Trophoblast cell (in vitro differentiated cells and primary cell): ENCODE measurements around the gene PDZD4.

Experiments
- DNase-seq, 2 donors: peaks; one replicate each; pipeline ENCODE4 v3.0.0-alpha.2; 2016
- H2AFZ ChIP-seq: 2 replicates; pipeline ENCODE4 v1.6.1; 2013; ENCODE audit warnings: low read length, moderate library complexity, mild to moderate bottlenecking; ENCODE audit not compliant: insufficient read depth, poor library complexity
- H2AK5ac ChIP-seq: 2 replicates; pipeline ENCODE4 v1.6.1; 2013; ENCODE audit warnings: mild to moderate bottlenecking, low read length
- H2BK120ac ChIP-seq: 2 replicates; pipeline ENCODE4 v1.6.1; 2013; ENCODE audit warnings: low read length, mild to moderate bottlenecking, moderate library complexity; ENCODE audit not compliant: insufficient read depth, poor library complexity
- H2BK12ac ChIP-seq: 2 replicates; pipeline ENCODE4 v1.6.1; 2013; ENCODE audit warnings: mild to moderate bottlenecking, low read length, moderate library complexity
- H2BK5ac ChIP-seq: 2 replicates; pipeline ENCODE4 v1.6.1; 2013; ENCODE audit warnings: low read length, low read depth, moderate library complexity, mild to moderate bottlenecking; ENCODE audit not compliant: poor library complexity
- H3K14ac ChIP-seq: 2 replicates; pipeline ENCODE4 v1.6.1; 2013; ENCODE audit warnings: mild to moderate bottlenecking, low read length
- H3K18ac ChIP-seq: 2 replicates; pipeline ENCODE4 v1.6.1; 2013; ENCODE audit warnings: mild to moderate bottlenecking, low read length
- H3K23ac ChIP-seq: 2 replicates; pipeline ENCODE4 v1.6.1; 2013; ENCODE audit warnings: low read length
- H3K27ac ChIP-seq: 2 replicates; pipeline ENCODE4 v1.5.1; 2013; ENCODE audit warnings: low read depth, mild to moderate bottlenecking, inconsistent platforms, low read length, moderate library complexity
- H3K27me3 ChIP-seq: 2 replicates; pipeline ENCODE4 v1.6.1; 2013; ENCODE audit warnings: inconsistent platforms, mild to moderate bottlenecking, low read length, moderate library complexity; ENCODE audit not compliant: insufficient read depth
- H3K36me3 ChIP-seq, 2 experiments: 1 replicate in 1 of 2; 2 replicates in 1 of 2; pipeline ENCODE4 v1.6.1; 2013; ENCODE audit warnings: low read length in 2 of 2, mild to moderate bottlenecking in 2 of 2, moderate library complexity in 1 of 2; ENCODE audit not compliant: insufficient read depth in 2 of 2, control insufficient read depth in 1 of 2
- H3K4ac ChIP-seq: 2 replicates; pipeline ENCODE4 v1.6.1; 2013; ENCODE audit warnings: low read depth, mild to moderate bottlenecking, low read length, moderate library complexity
- H3K4me1 ChIP-seq, 2 experiments: 1 replicate in 1 of 2; 2 replicates in 1 of 2; pipeline ENCODE4 v1.6.1; 2013; ENCODE audit warnings: low read length in 2 of 2, mild to moderate bottlenecking in 2 of 2, moderate library complexity in 1 of 2; ENCODE audit not compliant: insufficient read depth in 2 of 2, control insufficient read depth in 1 of 2
- H3K4me2 ChIP-seq: 2 replicates; pipeline ENCODE4 v1.6.1; 2013; ENCODE audit warnings: inconsistent platforms, mild to moderate bottlenecking, low read length, moderate library complexity
- H3K4me3 ChIP-seq: 2 replicates; pipeline ENCODE4 v1.5.1; 2013; ENCODE audit warnings: mild to moderate bottlenecking, low read depth, low read length, inconsistent platforms
- H3K79me1 ChIP-seq: one replicate; pipeline ENCODE4 v1.6.1; 2013; ENCODE audit warnings: low read length
- H3K79me2 ChIP-seq: 2 replicates; pipeline ENCODE4 v1.6.1; 2013; ENCODE audit warnings: low read length, mild to moderate bottlenecking; ENCODE audit not compliant: control insufficient read depth, insufficient read depth, poor library complexity
- H3K9ac ChIP-seq: 2 replicates; pipeline ENCODE4 v1.6.1; 2013; ENCODE audit warnings: mild to moderate bottlenecking, low read length
- H3K9me3 ChIP-seq: 2 replicates; pipeline ENCODE4 v1.6.1; 2013; ENCODE audit warnings: low read depth, mild to moderate bottlenecking, control low read depth, inconsistent platforms, low read length; ENCODE audit not compliant: insufficient read depth
- H4K12ac ChIP-seq: 2 replicates; pipeline ENCODE4 v1.6.1; 2013; ENCODE audit warnings: low read depth, mild to moderate bottlenecking, low read length, moderate library complexity
- H4K8ac ChIP-seq: 2 replicates; pipeline ENCODE4 v1.6.1; 2013; ENCODE audit warnings: low read depth, mild to moderate bottlenecking, low read length, moderate library complexity
- H4K91ac ChIP-seq: one replicate; pipeline ENCODE4 v1.6.1; 2013; ENCODE audit warnings: low read depth, mild to moderate bottlenecking, low read length, moderate library complexity
- WGBS: extraction: QIAGEN DNeasy Blood & Tissue Kit; methylation state at CpG from one replicate; pipeline ENCODE4 v1.1.7; 2013; ENCODE audit warnings: missing lambda C conversion rate; ENCODE audit not compliant: insufficient read length, insufficient coverage; ENCODE audit errors: extremely low coverage; 5-methylcytosine and 5-hydroxymethylcytosine counted together

PDZD4 gene

DNA sequence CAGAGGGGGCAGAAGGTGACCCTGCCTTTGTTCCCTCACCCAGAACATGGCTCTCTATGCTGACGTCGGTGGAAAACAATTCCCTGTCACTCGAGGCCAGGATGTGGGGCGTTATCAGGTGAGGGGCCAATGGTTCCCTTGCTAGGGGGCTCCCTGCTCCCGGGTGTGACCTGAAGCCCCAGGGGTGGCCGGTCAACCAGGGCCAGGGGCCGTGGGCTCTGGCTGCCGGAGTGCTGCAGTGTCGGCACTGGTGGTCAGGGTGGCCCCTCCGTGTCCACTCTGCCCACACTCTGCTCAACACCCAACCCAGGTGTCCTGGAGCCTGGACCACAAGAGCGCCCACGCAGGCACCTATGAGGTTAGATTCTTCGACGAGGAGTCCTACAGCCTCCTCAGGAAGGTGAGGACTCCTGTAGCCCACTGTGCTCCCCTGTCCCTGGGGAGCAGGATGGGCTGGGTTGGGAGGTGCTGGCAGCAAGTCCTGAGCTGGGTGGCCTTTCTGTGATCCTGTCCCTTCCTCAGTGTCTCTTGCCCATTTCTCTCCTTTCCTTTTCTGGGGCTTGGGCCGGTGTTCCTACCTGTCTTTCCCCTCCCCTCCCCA lies 32.8 kb downstream of the PDZD4 start:
- no peak overlapping the region for H3K4me2 ChIP-seq
- H3K14ac ChIP-seq: no peak overlapping the region
- no peak overlapping the region for H4K12ac ChIP-seq
- no peak overlapping the region for H3K27ac ChIP-seq
- H3K27me3 ChIP-seq: no peaks in the 10 kb centered on the region
- H2AK5ac ChIP-seq: no peak overlapping the region
- H2AFZ ChIP-seq: no peak overlapping the region
- no peak overlapping the region for H2BK5ac ChIP-seq
- peaks cover 9% of the 10 kb centered on the region for H3K79me2 ChIP-seq
- no peak overlapping the region for H4K8ac ChIP-seq
- H3K36me3 ChIP-seq: peaks cover 31 to 34% of the 10 kb centered on the region in 2 experiments
- peaks cover 0 to 5% of the 10 kb centered on the region in 2 experiments for H3K4me1 ChIP-seq
- H2BK120ac ChIP-seq: no peak overlapping the region
- H3K9ac ChIP-seq: no peak overlapping the region
- H2BK12ac ChIP-seq: no peak overlapping the region
- H3K9me3 ChIP-seq: no peaks in the 10 kb centered on the region
- H4K91ac ChIP-seq: no peak overlapping the region
- no CpG with 5 or more reads among the region's 15 CpGs for WGBS
- H3K23ac ChIP-seq: no peak overlapping the region
- no peak overlapping the region for H3K4ac ChIP-seq
- no peak for DNase-seq
- H3K18ac ChIP-seq: no peak overlapping the region
- no peak overlapping the region for H3K4me3 ChIP-seq
- peaks cover 10% of the 10 kb centered on the region for H3K79me1 ChIP-seq

- H3K18ac ChIP-seq: peak overlapping the region; percentile 28
- peak overlapping the region; percentile 91 for H3K9ac ChIP-seq
- H2BK5ac ChIP-seq: peak overlapping the region; percentile 22
- H2AFZ ChIP-seq: peak overlapping the region; percentile 8
- H4K91ac ChIP-seq: peak overlapping the region; percentile 81
- H3K27me3 ChIP-seq: no peaks in the 10 kb centered on the region
- H3K27ac ChIP-seq: no peak overlapping the region
- peak overlapping the region; percentile 24 for H4K12ac ChIP-seq
- H3K4ac ChIP-seq: peak overlapping the region; percentile 38
- H3K9me3 ChIP-seq: no peaks in the 10 kb centered on the region
- H2BK12ac ChIP-seq: no peak overlapping the region
- peak overlapping the region; percentile 88 for H3K14ac ChIP-seq
- H3K4me3 ChIP-seq: peak overlapping the region; percentile 81
- peak overlapping the region; percentile 85 for H4K8ac ChIP-seq
- no peak overlapping the region for H3K23ac ChIP-seq
- peaks cover 10% of the 10 kb centered on the region for H3K79me1 ChIP-seq
- H3K79me2 ChIP-seq: peaks cover 9% of the 10 kb centered on the region
- H3K36me3 ChIP-seq: peaks cover 32 to 40% of the 10 kb centered on the region in 2 experiments
- DNase-seq: peak in 1 of 2 donors; percentile 28
- no CpG with 5 or more reads among the region's 47 CpGs for WGBS
- H2BK120ac ChIP-seq: peak overlapping the region; percentile 10
- peak overlapping the region; percentile 32 for H2AK5ac ChIP-seq
- peaks cover 0 to 5% of the 10 kb centered on the region in 2 experiments for H3K4me1 ChIP-seq
- H3K4me2 ChIP-seq: peak overlapping the region; percentile 75
These were observed 35.2 kb downstream of the PDZD4 start for GRCh38 chrX:153794897-153795816.

- Histone ChIP-seq H3K36me3 (peaks cover 39 to 47% of the 10 kb centered on the region in 2 experiments), H3K14ac (peak within 1 kb of the TSS; percentile 98), H2BK120ac (peak within 1 kb of the TSS; percentile 10), H4K12ac (peak within 1 kb of the TSS; percentile 93), H2BK5ac (peak within 1 kb of the TSS; percentile 96), H3K18ac (peak within 1 kb of the TSS; percentile 98), H3K4me1 (peaks cover 0 to 5% of the 10 kb centered on the region in 2 experiments), H3K9me3 (no peaks in the 10 kb centered on the region), H2BK12ac (no peak within 1 kb of the TSS), H3K4ac (peak within 1 kb of the TSS; percentile 93), H3K23ac (no peak within 1 kb of the TSS), H3K27ac (peak within 1 kb of the TSS; percentile 90), H3K27me3 (no peaks in the 10 kb centered on the region), H2AK5ac (peak within 1 kb of the TSS; percentile 32), H2AFZ (peak within 1 kb of the TSS; percentile 84), H4K91ac (peak within 1 kb of the TSS; percentile 98), H3K4me2 (peak within 1 kb of the TSS; percentile 92), H3K9ac (peak within 1 kb of the TSS; percentile 96), H3K4me3 (peak within 1 kb of the TSS; percentile 90), H3K79me2 (peaks cover 9% of the 10 kb centered on the region), H3K79me1 (peaks cover 10% of the 10 kb centered on the region), H4K8ac (peak within 1 kb of the TSS; percentile 98)
- peak; percentile 90 to 94 for DNase-seq
- WGBS: no CpG with 5 or more reads among the region's 92 CpGs
These were observed 36.1 kb downstream of the PDZD4 start, which contains the start of the genes IDH3G and SSR4 for GRCh38 chrX:153794018-153794896. Gene IDH3G (minus strand): TSS chrX:153794375. CDS start chrX:153794326, 49 bp downstream. Gene SSR4 (plus strand): TSS chrX:153794668. CDS start chrX:153794688, 20 bp downstream.

- Histone ChIP-seq H2BK12ac (no peak overlapping the region), H3K79me1 (peaks cover 10% of the 10 kb centered on the region), H3K4ac (no peak overlapping the region), H3K9me3 (no peaks in the 10 kb centered on the region), H4K12ac (no peak overlapping the region), H3K9ac (peak overlapping the region; percentile 92), H3K23ac (no peak overlapping the region), H3K27me3 (no peaks in the 10 kb centered on the region), H3K4me3 (peak overlapping the region; percentile 90), H2BK120ac (no peak overlapping the region), H3K79me2 (peaks cover 9% of the 10 kb centered on the region), H3K14ac (no peak overlapping the region), H2BK5ac (no peak overlapping the region), H2AK5ac (no peak overlapping the region), H3K36me3 (peaks cover 36 to 45% of the 10 kb centered on the region in 2 experiments), H3K4me1 (peaks cover 0 to 5% of the 10 kb centered on the region in 2 experiments), H4K8ac (peak overlapping the region; percentile 74), H3K18ac (no peak overlapping the region), H3K4me2 (peak overlapping the region; percentile 92), H4K91ac (peak overlapping the region; percentile 56), H3K27ac (peak overlapping the region; percentile 37), H2AFZ (no peak overlapping the region)
- peak in 1 of 2 donors; percentile 3 for DNase-seq
- no CpG with 5 or more reads among the region's 7 CpGs for WGBS
These were observed 37.1 kb downstream of the PDZD4 start for GRCh38 chrX:153793291-153793690.
